Panc1 (cell line): ENCODE measurements around the gene WHRN. TPM values are rescaled to one million over a fixed set of nuclear protein-coding genes. Genes with fewer than 3 reads are reported as not detected.

Source experiments
- ATAC-seq: fragments of 200-7000 bp; cut with Tn5 transposase; 2 replicates; pipeline ENCODE4 v1.9.1; 2020; ENCODE audit warnings: mild to moderate bottlenecking, moderate library complexity
- BruUV-seq: library from RNA; stranded (reverse); fragments of 400-500 nt; replicated peaks from 2 replicates; lab custom pipeline; 2021; lab: Mats Ljungman, UMichigan
- CTCF ChIA-PET: fragments of 300-600 bp; sonication (Branson Sonifier 250); formaldehyde crosslinking; loops from one replicate; lab custom pipeline; 2022; ENCODE audit warnings: antibody characterized with exemption; lab: Charles Lee
- POLR2A ChIA-PET: fragments of 300-600 bp; sonication (Branson Sonifier 250); formaldehyde crosslinking; loops from one replicate; lab custom pipeline; 2022; ENCODE audit warnings: antibody characterized with exemption; lab: Charles Lee
- DNase-seq: peaks from one replicate; pipeline ENCODE4 v3.0.0-alpha.2; 2010; ENCODE audit warnings: low read depth, low spot score
- H3K27ac ChIP-seq: 2 replicates; pipeline ENCODE4 v1.5.1; 2011; ENCODE audit warnings: mild to moderate bottlenecking, low read length, inconsistent platforms
- H3K27me3 ChIP-seq: fragments of 200-500 bp; sonication (Bioruptor generic); 2 replicates; pipeline ENCODE4 v1.6.0; 2014; ENCODE audit warnings: low read length, inconsistent platforms; ENCODE audit not compliant: control insufficient read depth, insufficient read depth
- H3K36me3 ChIP-seq: fragments of 200-500 bp; sonication (Bioruptor generic); 2 replicates; pipeline ENCODE4 v1.5.1; 2014; ENCODE audit warnings: inconsistent platforms, mild to moderate bottlenecking, low read length, moderate library complexity; ENCODE audit not compliant: control insufficient read depth, insufficient read depth
- H3K4me1 ChIP-seq: 2 replicates; pipeline ENCODE4 v1.5.1; 2011; ENCODE audit warnings: inconsistent platforms, mild to moderate bottlenecking, low read length, moderate library complexity; ENCODE audit not compliant: control insufficient read depth, insufficient read depth
- H3K4me3 ChIP-seq, 2 experiments: 2 replicates each; pipeline ENCODE4 v1.5.1; 2011 to 2012; ENCODE audit warnings: low read depth in 2 of 2, low read length in 2 of 2, mild to moderate bottlenecking in 2 of 2, inconsistent platforms in 1 of 2, moderate library complexity in 1 of 2
- H3K9me3 ChIP-seq: fragments of 200-500 bp; sonication (Bioruptor generic); 2 replicates; pipeline ENCODE4 v1.5.1; 2014; ENCODE audit warnings: low read depth, mild to moderate bottlenecking, inconsistent platforms, low read length, moderate library complexity; ENCODE audit not compliant: control insufficient read depth, insufficient read depth
- CTCF ChIP-seq: fragments of 450-650 bp; IDR thresholded peaks from 2 replicates; pipeline ENCODE4 v1.5.1; 2017; ENCODE audit warnings: mild to moderate bottlenecking
- POLR2AphosphoS5 ChIP-seq: IDR thresholded peaks from 2 replicates; pipeline ENCODE4 v1.6.1; 2012; ENCODE audit warnings: mild to moderate bottlenecking, low read depth, low read length, moderate library complexity
- REST ChIP-seq, 2 experiments: IDR thresholded peaks; 2 replicates each; pipeline ENCODE4 v1.6.1; 2011 to 2012; ENCODE audit warnings: low read depth in 2 of 2, control low read depth in 1 of 2, low read length in 1 of 2, mild to moderate bottlenecking in 1 of 2, moderate library complexity in 1 of 2; ENCODE audit not compliant: insufficient read depth in 1 of 2
- SIN3A ChIP-seq: IDR thresholded peaks from 2 replicates; pipeline ENCODE4 v1.6.1; 2012; ENCODE audit warnings: low read depth, mild to moderate bottlenecking, low read length, moderate library complexity, borderline replicate concordance; ENCODE audit not compliant: insufficient read depth
- TCF7L2 ChIP-seq: IDR thresholded peaks from 2 replicates; pipeline ENCODE4 v1.6.1; 2011; ENCODE audit warnings: mild to moderate bottlenecking, low read depth, low read length, inconsistent platforms
- in situ Hi-C: cut with HindIII; loops from 2 replicates; pipeline ENCODE4 v1.10.0; 2016; ENCODE audit warnings: low sequenced_read_pairs, low pct_unique_long_range_greater_than_20kb
- intact Hi-C: fragments of 100-400 bp; cut with micrococcal nuclease; formaldehyde crosslinking; loops from one replicate; pipeline ENCODE4 v1.10.0; 2022; ENCODE audit not compliant: unreplicated experiment
- total RNA-seq: library from RNA; stranded (reverse); gene quantifications from one replicate; pipeline ENCODE4 v1.2.1, GENCODE V29; 2021; ENCODE audit not compliant: unreplicated experiment

Gene WHRN
- total RNA-seq, 1 experiment from 2014 or later: 18.0 TPM

GRCh38 chr9:114452219-114453165, 52.8 kb downstream of the WHRN start:
- Histone ChIP-seq H3K4me3 (no peak overlapping the region), H3K27ac (no peak overlapping the region), H3K36me3 (no peaks in the 10 kb centered on the region), H3K27me3 (no peaks in the 10 kb centered on the region), H3K4me1 (no peaks in the 10 kb centered on the region), H3K9me3 (no peaks in the 10 kb centered on the region)
- ATAC-seq (no peak), DNase-seq (no peak)
- BruUV-seq: no TSS peak
- TF ChIP-seq CTCF: no peak
- no peak for TF ChIP-seq REST (IDR thresholded peaks at IDR 0.05; ENCODE audit: insufficient read depth in 1 of 2, low read depth in 2 of 2, low read length in 1 of 2)
- TF ChIP-seq SIN3A: no peak
- TF ChIP-seq TCF7L2: no peak
- no peak for TF ChIP-seq POLR2AphosphoS5
- ChIA-PET POLR2A (no interaction called here), CTCF (interaction anchor here (0.6 kb wide), 1 partner anchor 86 kb away, joined by 3 read pairs; no protein-coding TSS in a partner anchor)
- in situ Hi-C loops: no loop called here
- intact Hi-C loops: no loop called here

GRCh38 chr9:114451707-114452031, 53.6 kb downstream of the WHRN start:
- CTCF ChIA-PET: no interaction called here
- DNase-seq: no peak
- in situ Hi-C loops: no loop called here
- Histone ChIP-seq H3K4me1 (no peaks in the 10 kb centered on the region), H3K4me3 (no peak overlapping the region), H3K9me3 (no peaks in the 10 kb centered on the region), H3K27me3 (no peaks in the 10 kb centered on the region), H3K36me3 (no peaks in the 10 kb centered on the region), H3K27ac (no peak overlapping the region)
- TF ChIP-seq POLR2AphosphoS5 (no peak), TCF7L2 (no peak), SIN3A (no peak), CTCF (no peak), REST (IDR thresholded peaks at IDR 0.05; ENCODE audit: insufficient read depth in 1 of 2, low read depth in 2 of 2, low read length in 1 of 2) (no peak)
- BruUV-seq: no TSS peak
- ATAC-seq: no peak
- POLR2A ChIA-PET: no interaction called here
- intact Hi-C loops: no loop called here
